ENCODE measurements around the gene CLTCL1.

GRCh38 chr22:19277785-19278184, 13.7 kb downstream of the CLTCL1 start:
- no peak for TF ChIP-seq CTCF (IDR thresholded peaks at IDR 0.05)
- TF ChIP-seq POLR2A (IDR thresholded peaks at IDR 0.05), result no peak

Data from ovary (tissue), 3 donors.